Stimulated activated CD8-positive, alpha-beta memory T cell treated with anti-CD3 and anti-CD28 coated beads, Interleukin-4, amount 100 ng/mL, for 4 hours (primary cell): ENCODE results near the gene NSG2.

Experiments used
- DNase-seq, 2 donors: peaks; one replicate each; pipeline ENCODE4 v3.0.0-alpha.2; 2020; ENCODE audit warnings: low read depth in 2 of 2, low spot score in 1 of 2

NSG2 gene

GRCh38 chr5:174147551-174147950, 102.0 kb downstream of the NSG2 start:
- DNase-seq: no peak

- no peak for DNase-seq
These were observed 103.2 kb downstream of the NSG2 start for GRCh38 chr5:174148721-174149120.

GRCh38 chr5:174149426-174149825, 103.9 kb downstream of the NSG2 start:
- DNase-seq: no peak

- no peak for DNase-seq
These were observed 104.5 kb downstream of the NSG2 start for GRCh38 chr5:174149989-174150388.

- no peak for DNase-seq
These were observed 106.2 kb downstream of the NSG2 start for GRCh38 chr5:174151599-174152181.

GRCh38 chr5:174154559-174154958, 109.1 kb downstream of the NSG2 start:
- no peak for DNase-seq

GRCh38 chr5:174155281-174155680, 109.8 kb downstream of the NSG2 start:
- DNase-seq: no peak

GRCh38 chr5:174155706-174156105, 110.2 kb downstream of the NSG2 start:
- no peak for DNase-seq

GRCh38 chr5:174157048-174157447, 111.5 kb downstream of the NSG2 start:
- DNase-seq: no peak
